GM18873 (cell line): ENCODE results near the gene KIFC3.
"Not testable (repeated sequence)": the region's sequence is repeated elsewhere in the genome, so short reads cannot be mapped to it uniquely, and the experiment has no call there.

Experiments
- ATAC-seq: cut with Tn5 transposase; IDR thresholded peaks from one replicate; pipeline ENCODE4 v1.9.1; 2021; ENCODE audit warnings: mild to moderate bottlenecking, moderate library complexity, moderate number of reproducible peaks; ENCODE audit not compliant: unreplicated experiment, low FRiP score

KIFC3 gene

GRCh38 chr16:57743886-57744641 is 58.2 kb downstream of the KIFC3 start:
- no peak for ATAC-seq

- ATAC-seq = no peak
These were observed 58.8 kb downstream of the KIFC3 start for GRCh38 chr16:57743458-57743857.

- no peak for ATAC-seq
These were observed 59.7 kb downstream of the KIFC3 start for GRCh38 chr16:57742543-57742942.

GRCh38 chr16:57741660-57742191 is 60.6 kb downstream of the KIFC3 start:
- no peak for ATAC-seq

GRCh38 chr16:57740423-57741071 is 61.7 kb downstream of the KIFC3 start:
- no peak for ATAC-seq

- no peak for ATAC-seq
These were observed 62.4 kb downstream of the KIFC3 start for GRCh38 chr16:57739756-57740422.

- no peak for ATAC-seq
These were observed 63.4 kb downstream of the KIFC3 start for GRCh38 chr16:57738844-57739243.

GRCh38 chr16:57736419-57737351 is 65.6 kb downstream of the KIFC3 start:
- ATAC-seq = no peak

- no peak for ATAC-seq
These were observed 66.4 kb downstream of the KIFC3 start, which contains the start of gene KATNB1 for GRCh38 chr16:57735755-57736418. Gene KATNB1, plus strand, starts transcription at chr16:57735770. Its CDS starts 1,474 bp downstream, at chr16:57737244.

- ATAC-seq = peak; percentile 89
These were observed 67.2 kb downstream of the KIFC3 start for GRCh38 chr16:57734925-57735754.

GRCh38 chr16:57734308-57734924 is 67.9 kb downstream of the KIFC3 start:
- ATAC-seq = no peak

GRCh38 chr16:57732714-57733113 is 69.6 kb downstream of the KIFC3 start:
- ATAC-seq = no peak

GRCh38 chr16:57732037-57732436 is 70.3 kb downstream of the KIFC3 start:
- no peak for ATAC-seq

GRCh38 chr16:57730771-57731730 is 71.2 kb downstream of the KIFC3 start:
- ATAC-seq = no peak

GRCh38 chr16:57729852-57730251 is 72.4 kb downstream of the KIFC3 start:
- not testable (repeated sequence) for ATAC-seq

- ATAC-seq = no peak
These were observed 73.2 kb downstream of the KIFC3 start for GRCh38 chr16:57729182-57729484.
